HG03103 (cell line): ENCODE measurements around the gene CD69.
"Not testable (repeated sequence)": the region's sequence is repeated elsewhere in the genome, so short reads cannot be mapped to it uniquely, and the experiment has no call there.

Experiments used
- ATAC-seq: cut with Tn5 transposase; IDR thresholded peaks from one replicate; pipeline ENCODE4 v1.9.1; 2021; ENCODE audit warnings: low read depth; ENCODE audit not compliant: unreplicated experiment

The CD69 gene

GRCh38 chr12:9724023-9724422, 36.7 kb downstream of the CD69 start:
- ATAC-seq = no peak

GRCh38 chr12:9721394-9722092, 39.2 kb downstream of the CD69 start:
- peak; percentile 47 for ATAC-seq

GRCh38 chr12:9719790-9720189, 40.9 kb downstream of the CD69 start:
- no peak for ATAC-seq

GRCh38 chr12:9718968-9719367, 41.7 kb downstream of the CD69 start:
- no peak for ATAC-seq

GRCh38 chr12:9717070-9717925, 43.4 kb downstream of the CD69 start:
- ATAC-seq = no peak

GRCh38 chr12:9713032-9713558, 47.6 kb downstream of the CD69 start:
- peak; percentile 69 for ATAC-seq

GRCh38 chr12:9711664-9712063, 49.0 kb downstream of the CD69 start:
- no peak for ATAC-seq

- no peak for ATAC-seq
These were observed 49.9 kb downstream of the CD69 start for GRCh38 chr12:9710584-9711375.

- no peak for ATAC-seq
These were observed 51.8 kb downstream of the CD69 start for GRCh38 chr12:9708853-9709252.

GRCh38 chr12:9707864-9708808, 52.6 kb downstream of the CD69 start:
- no peak for ATAC-seq

- ATAC-seq = no peak
These were observed 53.3 kb downstream of the CD69 start for GRCh38 chr12:9707356-9707755.

GRCh38 chr12:9706086-9706685, 54.5 kb downstream of the CD69 start:
- no peak for ATAC-seq

- ATAC-seq = not testable (repeated sequence)
These were observed 56.1 kb downstream of the CD69 start for GRCh38 chr12:9704561-9704960.
